A673 (cell line): ENCODE data around the gene SYNE1.

ENCODE experiments used
- CTCF ChIP-seq: fragments of 300-800, 200-600 bp; sonication (generic); conservative IDR thresholded peaks from 2 replicates; pipeline ENCODE4 v1.5.1; 2017; ENCODE audit warnings: low read depth, mild to moderate bottlenecking, antibody characterized with exemption, low read length, moderate library complexity, mixed read lengths
- EZH2 ChIP-seq: fragments of 200-600 bp; sonication (generic); IDR thresholded peaks from 2 replicates; pipeline ENCODE4 v1.6.1; 2017; ENCODE audit warnings: borderline replicate concordance, low read depth, mild to moderate bottlenecking, mixed read lengths, antibody characterized with exemption, low read length; ENCODE audit not compliant: poor library complexity, severe bottlenecking

GRCh38 chr6:152085451-152085921, 551.7 kb downstream of the SYNE1 start:
- TF ChIP-seq CTCF (no peak), EZH2 (no peak)
